Fibroblast of skin of right quadriceps (primary cell): Measurements from ENCODE around the gene METRN.

Experiments
- DNase-seq: peaks from one replicate; pipeline ENCODE4 v3.0.0-alpha.2; 2013

The METRN gene

DNA sequence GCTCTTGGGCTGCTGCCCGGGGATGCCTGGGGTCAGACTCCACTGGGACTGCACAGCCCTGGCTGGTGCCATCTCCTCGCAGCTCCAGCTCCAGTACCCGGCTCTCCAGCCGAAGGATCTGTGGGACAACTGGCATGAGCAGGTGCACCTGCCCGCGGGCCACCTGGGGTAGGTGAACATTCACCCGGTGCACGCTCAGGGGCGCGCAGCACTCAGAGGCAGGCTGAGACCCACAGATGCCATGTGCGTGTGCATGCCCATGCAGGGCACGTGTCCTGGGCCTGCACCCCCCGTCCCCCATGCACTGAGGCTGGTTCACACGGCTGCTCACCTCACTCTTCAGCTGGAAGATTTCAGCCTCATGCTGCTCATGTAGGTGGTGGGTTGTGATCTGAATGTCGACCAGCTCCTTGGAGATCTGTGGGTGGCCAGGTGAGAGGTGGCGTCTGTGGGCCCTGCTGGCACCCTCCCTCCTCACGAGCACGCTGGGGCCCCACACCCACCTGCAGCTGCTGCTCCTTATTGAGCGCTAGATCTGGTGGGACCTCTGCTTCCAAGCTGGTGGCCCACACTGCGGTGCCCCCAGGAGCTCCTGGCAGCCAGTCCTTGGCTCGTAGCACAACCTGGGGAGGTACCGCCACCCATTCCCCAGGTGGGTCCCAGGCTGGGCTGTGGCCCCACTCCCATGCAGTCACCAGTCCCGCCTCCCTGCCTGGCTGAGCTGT lies 10.7 kb downstream of the METRN start:
- DNase-seq = no peak

DNA sequence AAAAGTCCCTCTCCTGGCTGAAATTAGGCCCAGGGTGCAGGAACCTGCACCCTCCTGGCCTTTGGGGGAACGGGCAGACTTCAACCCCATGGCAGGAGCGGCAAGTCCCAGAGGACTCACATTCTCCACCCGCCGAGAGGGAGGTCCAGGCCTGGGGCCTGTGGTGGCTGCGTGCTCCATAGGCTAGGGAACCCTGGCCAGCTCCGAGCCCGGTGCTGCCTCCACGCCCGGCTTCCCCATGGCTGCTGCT lies 11.2 kb downstream of the METRN start:
- no peak for DNase-seq

DNA sequence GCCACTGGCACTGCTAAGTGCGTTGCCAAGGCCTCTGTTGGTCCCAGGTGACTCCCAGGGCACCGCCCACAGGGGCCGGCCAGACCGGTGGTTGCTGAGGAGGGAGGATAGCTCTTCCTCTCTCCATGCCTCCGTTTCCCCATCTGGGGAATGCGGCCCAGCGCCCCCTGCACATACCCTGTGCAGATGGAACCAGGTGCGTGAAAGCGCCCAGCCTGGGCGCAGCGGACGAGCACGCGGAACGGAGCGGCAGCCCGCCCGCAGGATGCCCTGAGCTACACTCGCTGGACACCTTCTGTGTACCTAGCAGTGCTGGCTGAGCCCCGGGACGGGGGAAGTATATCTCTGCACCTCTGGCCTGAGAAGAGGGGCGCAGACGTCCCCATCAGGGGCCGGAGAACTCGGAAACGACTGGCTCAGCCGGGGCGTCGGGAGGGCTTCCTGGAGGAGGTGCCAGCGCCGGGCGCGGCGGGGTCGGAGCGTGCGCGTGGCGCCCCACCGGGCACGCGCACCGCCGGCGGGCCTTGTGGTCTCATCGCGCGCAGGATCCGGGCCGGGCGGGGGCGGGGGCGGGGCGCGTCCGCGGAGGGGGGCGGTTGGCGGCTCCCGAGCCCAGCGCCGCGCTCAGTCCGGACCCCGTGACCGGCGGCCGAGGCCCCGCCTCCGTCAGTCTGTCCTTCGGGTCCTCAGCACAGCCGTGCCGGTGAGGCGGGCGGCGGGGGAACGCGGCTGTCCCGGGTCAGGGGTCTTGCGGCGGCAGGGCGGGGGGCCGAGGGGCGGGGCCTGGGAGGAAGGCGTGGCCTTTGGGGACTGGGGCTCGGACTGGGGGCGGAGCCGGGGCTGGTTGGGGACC lies 11.7 kb downstream of the METRN start, which contains the start of the genes CCDC78 and HAGHL:
TSS of gene CCDC78 (minus strand) at position 6 of the 853 bp plus-strand sequence. CDS start 76 bp downstream, outside the sequence.
TSS of gene HAGHL (plus strand) at position 669 of the 853 bp plus-strand sequence. CDS start 404 bp downstream, outside the sequence.
- DNase-seq = no peak

DNA sequence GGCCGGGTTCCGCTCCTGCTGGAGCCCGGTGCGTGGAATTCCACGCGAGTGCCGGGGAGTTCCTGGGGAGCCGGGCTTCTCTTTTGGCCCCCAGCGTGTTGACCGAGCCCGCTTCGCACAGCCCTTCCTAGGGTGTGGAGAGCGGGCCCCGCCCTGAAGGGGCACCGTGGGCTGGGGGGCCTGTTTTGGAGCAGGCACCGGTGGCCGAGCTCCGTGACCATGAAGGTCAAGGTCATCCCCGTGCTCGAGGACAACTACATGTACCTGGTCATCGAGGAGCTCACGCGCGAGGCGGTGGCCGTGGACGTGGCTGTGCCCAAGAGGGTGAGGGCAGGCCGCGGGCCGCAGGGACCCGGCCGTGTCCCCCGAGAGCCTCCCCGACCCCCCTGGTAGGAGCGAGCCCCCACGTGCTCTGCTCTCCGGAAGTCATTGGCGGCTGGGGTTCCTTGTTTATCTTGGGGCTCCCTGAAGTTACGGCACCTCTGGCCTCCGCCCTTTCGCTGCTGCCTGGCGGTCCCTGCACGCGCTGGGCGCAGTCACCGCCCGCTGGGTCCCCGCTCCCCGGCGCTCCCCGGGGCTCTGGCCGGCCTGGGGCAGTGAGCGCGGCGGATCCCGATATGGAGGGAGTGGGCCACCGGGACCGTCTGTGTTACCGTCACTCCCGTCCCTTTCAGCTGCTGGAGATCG lies 12.5 kb downstream of the METRN start:
- DNase-seq = no peak

DNA sequence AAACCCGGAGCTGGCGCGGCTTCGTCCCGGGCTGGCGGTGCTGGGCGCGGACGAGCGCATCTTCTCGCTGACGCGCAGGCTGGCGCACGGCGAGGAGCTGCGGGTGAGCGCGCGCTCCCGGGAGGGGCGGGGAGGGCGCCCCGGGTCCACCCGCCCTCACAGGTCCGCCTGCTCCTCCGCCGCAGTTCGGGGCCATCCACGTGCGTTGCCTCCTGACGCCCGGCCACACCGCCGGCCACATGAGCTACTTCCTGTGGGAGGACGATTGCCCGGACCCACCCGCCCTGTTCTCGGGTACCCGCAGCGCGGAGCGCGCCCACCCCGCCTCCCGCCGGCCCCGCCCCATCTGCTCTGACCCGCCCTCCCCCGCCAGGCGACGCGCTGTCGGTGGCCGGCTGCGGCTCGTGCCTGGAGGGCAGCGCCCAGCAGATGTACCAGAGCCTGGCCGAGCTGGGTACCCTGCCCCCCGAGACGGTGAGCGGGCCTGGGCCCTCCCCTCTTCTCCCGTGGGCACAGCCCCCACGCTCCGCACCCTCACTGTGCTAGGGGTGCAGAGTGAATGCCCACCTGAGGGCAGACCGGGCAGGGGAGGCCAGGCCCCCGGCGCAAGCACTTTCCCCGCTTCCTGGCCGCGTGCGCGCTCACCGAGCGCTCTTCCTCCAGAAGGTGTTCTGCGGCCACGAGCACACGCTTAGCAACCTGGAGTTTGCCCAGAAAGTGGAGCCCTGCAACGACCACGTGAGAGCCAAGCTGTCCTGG lies 13.4 kb downstream of the METRN start:
- peak; percentile 66 for DNase-seq

DNA sequence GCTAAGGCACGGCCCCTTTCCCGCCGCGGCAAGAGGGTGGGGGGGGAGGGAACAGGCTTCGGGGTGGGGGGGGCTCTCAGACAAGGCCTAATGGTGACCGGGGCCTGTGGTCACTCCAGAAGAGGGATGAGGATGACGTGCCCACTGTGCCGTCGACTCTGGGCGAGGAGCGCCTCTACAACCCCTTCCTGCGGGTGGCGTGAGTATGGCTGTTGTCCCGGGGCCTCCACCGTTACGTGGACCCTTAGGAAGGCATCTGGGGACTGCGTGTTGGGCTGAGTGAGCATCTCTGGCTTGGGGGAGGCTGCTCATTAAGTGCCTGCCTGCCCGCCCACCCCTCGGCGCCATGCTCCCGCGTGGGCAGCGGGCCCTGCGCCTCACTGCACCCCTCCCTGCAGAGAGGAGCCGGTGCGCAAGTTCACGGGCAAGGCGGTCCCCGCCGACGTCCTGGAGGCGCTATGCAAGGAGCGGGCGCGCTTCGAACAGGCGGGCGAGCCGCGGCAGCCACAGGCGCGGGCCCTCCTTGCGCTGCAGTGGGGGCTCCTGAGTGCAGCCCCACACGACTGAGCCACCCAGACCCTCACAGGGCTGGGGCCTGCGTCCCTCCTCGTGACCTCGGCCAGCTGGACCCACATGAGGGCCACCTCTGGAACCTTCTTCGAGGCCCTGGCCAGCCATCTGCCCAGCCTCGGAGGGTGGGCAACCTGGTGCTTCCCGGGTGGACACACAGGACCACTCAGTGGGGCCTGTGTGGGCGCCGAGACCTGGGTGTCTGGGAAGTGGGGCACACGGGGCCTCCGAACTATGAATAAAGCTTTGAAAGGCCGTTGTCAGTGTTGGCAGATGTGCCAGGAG lies 14.2 kb downstream of the METRN start:
- no peak for DNase-seq

DNA sequence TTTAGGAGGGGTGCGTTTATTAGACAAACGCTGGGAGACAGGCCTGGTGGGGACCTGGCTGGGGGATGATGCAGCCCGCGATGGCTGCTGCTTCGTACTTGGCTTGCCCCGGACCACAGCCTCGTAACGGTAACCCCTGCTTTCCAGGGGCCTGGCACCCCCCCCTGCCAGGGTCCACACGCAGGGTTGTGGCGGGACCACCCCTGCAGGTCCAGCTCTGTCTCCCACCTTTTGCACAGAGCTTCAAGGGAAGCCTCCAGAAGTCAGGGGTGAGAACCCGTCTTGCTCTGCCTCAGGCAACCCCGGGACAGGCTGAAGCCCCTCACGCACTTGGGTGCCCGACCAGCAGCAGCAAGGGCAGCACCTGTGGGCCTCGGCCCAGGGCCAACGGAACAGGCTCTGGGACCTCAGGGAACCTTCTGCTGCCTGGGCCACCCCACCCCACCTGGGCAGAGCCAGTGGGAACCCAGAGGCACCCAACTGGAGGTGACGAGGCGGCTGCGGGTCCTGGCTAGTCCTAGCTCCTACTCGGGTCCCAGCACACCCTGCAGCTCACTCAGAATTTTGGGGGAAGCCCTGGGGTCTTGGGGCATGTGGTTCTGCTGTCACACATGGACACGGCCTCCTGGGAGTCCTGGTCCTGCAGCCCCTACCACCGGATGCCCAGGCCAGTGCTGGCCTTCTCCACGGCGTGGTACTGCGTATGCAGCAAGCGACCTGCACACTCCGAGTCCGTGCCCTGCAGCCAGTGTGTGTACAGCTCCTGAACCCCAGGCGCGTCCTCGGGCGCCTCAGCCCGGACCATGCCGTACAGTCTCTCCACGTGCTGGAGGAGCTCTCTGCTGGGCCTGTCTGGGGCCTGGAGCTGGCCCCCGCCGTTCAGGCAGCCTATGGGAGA lies 15.1 kb downstream of the METRN start:
- no peak for DNase-seq

DNA sequence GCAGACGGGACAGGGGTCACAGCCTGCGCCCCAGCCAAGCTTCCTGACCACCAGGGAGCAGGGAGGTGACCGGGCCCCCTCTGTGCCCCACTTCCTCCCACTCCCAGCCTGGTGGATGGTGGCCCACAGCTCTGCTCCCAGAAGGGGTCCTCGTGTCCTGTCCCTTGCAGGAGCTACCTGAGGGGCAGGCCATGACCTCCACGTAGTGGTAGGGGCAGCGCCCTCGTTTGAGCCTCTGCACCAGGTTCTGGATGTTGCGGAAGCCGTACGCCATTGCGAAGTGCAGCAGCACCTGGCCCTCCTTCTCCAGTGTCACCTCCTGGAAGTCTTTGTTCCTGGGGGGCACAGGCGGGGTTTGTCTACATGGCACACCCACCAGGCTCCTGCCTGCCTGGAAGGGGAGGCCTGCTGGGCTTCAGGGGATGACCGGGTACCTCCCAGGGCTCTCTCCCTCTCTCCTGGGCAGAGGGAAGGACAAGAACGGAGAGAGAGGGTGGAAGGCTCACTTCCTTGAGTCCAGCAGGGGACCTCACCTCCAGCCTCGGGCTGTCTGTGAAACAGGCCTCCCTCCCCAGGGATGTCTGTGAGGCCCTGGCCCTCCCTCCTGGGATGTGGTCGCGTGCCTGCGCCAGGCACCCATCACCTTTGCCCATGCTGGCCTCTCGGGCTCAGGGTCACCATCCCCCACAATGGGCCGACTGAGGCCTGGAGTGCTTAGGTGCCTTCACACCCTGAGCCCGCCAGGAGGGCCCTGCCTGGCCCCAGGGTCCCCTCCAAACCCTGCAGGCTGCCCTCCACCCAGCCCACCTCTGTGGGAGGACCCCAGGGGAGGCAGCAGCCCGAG lies 16.0 kb downstream of the METRN start:
- no peak for DNase-seq

DNA sequence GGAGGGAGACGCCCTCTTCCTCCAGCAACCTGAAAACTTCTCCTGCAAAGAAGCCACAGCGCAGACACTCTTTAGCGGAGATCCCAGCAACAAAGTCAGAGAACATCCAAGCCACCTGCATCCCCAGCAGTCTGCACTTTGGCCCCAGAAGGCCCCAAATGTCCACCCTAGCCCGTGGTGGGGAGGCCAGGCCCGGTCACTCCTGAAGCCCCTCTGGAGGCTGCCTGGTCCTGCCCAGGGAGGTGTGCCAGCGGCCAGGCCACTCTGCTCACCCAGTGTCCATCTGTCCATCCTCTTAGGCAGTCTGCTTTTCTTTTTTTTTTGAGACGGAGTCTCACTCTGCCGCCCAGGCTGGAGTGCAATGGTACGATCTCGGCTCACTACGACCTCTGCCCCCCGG lies 17.4 kb downstream of the METRN start:
- no peak for DNase-seq

DNA sequence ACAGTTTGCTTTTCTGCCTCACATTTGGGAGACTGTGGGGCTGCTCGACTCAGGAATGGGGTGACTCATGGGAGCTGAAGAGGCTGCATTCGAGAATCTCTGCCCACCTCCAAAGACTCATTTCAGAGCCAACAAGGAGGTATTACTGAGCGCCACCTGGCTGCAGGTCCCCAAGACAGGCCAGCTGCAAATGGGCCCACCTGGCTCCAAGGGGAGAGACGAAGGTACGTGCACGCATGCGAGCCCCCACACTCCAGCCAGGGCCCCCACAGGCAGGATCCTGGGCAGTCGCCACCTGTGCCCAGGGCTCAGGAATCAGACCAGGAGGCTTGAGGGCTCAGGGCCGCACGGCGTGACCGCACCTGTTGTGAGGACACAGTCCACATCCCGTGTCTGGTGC lies 18.0 kb downstream of the METRN start:
- no peak for DNase-seq

DNA sequence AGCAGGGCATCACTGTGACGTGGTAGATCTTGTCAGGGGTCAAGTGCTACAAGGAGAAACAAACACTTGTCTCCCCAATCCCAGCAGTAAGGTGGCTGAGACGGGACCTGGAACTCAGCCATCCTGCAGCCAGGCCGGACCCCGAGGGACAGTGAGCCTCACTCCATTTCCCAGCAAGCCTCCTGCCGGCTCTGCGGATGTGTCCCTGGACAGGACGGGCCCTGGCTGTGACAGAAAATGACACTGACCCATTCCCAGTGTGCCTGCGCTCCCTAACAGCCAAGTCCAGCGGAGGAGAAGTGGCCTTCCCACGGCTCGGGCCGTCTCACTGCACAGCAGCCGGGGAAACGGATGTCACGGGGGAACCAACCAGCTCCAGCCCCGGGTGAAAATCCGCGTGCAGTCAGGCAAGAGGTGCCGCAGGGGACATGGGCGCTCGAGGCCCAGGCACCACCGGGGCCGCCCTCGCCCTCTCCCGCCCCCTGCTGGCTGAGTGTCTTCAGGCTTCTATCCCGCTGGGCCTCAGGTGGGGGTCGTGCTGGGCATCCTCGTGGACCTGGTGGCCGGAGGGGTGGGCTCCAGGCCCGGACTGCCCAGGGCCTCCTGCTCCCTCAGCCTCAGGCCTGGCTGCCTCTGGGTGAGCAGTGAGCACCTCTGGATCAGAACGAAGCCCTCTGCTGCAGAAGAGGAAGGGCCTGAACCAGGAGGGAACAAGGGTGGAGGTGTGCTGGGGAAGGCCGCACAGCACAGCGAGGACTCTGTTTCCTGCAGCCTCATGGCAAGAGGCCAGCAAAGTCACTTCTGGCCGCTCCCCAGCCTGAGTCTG lies 18.7 kb downstream of the METRN start:
- no peak for DNase-seq

DNA sequence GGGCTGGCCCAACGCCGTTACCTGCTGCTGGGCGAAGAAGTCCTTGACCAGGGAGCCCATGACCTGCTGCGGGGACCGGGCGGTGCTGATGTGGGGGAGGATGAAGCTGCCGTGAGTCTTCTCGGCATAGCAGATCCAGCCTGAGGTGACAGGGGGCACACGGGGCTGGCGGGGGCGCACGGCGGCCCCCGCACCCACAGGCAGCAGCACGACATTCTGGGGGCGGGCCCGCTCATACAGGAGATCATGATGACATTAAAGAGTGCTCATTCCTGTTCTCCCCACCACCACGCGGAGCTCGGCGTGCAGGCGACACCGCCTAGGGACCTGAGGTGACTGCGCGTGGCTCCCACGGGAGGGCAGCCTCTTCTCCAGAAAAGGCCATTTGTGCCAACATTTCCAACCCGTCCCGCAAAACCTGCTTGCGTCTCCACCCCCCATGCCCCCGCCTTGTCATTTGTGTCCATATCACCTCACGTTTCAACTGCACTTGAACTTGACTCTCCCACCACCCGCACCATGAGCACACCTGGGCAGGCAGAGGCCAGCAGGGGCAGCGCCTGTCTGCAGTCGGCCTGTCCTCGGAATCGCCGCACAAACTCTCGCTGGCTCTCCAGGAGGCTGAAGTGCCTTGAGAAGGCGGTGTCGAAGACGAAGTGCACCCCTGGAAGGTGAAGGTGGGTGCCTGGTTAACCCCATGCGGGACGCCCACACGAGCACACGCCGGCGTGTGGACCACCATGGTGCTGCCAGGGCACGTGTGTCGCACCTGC lies 19.5 kb downstream of the METRN start:
- no peak for DNase-seq

DNA sequence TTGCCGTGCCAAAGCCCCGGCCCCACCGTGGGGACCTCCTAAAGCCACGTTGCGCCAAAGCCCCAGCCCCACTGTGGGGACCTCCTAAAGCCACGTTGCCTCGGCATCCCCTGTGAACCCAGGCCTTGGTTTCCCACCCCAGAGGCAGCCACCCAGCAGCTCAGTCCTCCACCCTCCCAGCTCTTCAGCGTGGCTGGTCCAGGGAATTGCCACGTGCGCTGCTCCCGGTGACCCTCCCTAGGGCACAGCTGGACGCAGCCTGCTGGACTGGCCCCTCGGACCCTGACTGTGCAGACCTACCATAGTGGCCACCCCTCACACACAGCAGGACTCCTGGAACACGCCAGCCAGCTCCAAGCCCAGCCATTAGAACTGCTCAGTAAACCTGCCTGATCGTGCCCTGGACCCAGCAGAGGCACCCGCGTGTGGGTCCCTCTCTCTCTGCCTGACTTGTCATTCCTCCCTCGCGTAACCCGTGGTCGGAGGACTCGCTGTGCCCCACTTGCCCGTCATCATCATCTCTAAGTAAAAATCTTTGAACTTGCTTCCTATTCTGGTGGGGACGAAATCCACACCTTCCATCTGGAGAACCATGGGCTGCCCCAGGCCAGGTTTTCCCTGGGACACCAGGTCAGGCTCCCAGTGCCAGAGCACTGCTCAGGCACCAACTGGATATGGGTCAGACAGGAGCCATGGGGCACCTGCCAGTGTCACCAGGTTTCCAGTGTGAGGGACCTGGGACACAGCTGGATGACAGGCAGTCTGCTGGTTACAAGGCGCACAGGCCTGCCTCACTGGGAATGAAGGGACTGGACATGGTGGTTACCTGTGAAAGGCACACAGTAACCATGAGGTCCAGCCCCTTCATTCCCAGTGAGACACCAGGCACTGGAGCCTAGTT lies 20.3 kb downstream of the METRN start:
- no peak for DNase-seq

DNA sequence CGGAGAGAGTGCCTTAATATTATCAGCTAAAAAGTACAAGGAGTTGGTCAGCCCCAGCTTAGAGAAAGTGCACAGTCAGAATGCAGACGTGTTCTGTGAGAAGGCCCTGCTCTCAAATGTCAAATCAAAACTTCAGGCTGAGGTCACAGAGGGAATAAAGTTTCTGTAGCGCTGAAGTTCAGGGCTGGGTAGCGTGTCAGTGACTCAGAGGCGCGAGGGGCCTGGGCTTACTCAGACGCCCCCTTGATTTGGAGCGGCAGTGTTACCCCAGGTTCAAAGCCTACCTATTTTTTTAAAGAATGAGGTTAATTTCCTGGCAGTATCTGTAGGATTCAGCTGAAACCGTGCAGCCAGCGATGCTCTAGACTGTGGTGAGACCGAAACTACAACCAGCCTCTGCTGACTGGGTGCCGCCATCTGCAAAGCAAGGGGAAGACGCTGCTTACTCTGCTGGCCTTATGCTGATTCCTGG lies 21.1 kb downstream of the METRN start:
- DNase-seq = no peak

DNA sequence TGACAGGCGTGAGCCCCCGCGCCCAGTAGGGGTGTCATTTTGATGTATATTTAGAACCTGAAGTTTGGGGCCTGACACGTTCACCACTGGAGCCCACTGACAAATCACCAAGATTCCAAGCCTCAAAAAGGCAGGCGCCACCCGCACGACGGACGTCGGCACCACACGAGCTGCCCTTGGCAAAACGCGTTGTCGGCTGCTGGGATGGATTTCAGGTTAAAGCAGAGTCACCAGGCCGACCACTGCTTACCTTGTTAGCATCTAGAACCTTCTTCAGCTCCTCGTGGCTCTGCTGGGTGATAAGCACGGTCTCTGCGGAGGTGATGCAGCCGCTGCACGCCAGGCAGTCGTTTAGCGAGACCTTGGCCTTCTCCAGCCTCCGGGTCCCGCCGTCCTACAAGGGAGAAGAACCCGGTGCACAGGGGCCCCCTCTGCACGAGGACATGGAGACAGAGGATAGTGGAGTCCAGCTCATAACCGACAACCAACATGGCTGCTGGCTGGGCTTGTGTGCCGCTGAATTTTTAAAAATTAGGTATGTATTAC lies 22.1 kb downstream of the METRN start:
- no peak for DNase-seq

DNA sequence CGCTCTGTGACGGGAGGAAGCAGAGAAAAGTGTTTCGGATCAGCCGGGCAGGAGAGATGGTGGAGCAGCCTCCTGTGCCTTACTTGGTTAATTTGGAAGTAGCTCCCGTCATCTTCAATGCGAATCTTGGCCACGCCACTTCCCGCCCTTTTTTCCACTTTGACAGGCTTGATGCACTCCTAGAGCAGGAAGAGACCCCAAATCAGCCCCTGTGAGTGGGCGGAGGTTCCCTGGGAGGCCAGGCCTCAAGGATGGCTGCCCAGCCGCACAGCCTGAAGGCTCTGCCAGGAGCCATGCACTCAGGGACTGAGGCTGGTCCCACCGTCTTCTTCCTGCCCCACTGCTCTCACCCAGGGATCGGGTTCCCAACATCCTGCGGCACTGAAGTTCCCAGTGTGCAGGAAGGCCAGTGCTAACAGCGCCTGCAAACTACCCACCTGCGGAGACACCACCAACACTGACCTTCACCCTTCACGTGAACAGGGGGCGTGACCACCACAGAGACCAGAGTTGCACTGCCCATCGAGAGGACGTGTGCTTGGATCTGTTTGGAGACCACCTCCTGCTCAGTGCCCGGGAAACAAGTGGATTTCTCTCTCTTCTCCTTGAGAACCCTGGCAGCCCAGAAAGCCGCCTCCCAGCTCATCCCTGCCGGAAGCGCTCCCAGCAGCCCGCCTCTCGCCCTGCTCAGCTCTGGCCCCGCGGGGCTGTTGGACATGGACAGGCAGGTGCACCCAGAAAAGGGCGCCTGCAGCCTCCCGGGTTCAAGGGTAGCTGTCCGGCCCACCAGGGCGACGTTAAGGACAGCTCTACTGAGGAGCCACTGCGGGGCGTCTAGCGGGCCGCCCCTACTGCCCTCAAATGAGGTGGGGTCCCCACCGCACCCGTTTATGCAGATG lies 24.9 kb downstream of the METRN start:
- no peak for DNase-seq
